Measurements from ENCODE around the gene CCN5.

DNA sequence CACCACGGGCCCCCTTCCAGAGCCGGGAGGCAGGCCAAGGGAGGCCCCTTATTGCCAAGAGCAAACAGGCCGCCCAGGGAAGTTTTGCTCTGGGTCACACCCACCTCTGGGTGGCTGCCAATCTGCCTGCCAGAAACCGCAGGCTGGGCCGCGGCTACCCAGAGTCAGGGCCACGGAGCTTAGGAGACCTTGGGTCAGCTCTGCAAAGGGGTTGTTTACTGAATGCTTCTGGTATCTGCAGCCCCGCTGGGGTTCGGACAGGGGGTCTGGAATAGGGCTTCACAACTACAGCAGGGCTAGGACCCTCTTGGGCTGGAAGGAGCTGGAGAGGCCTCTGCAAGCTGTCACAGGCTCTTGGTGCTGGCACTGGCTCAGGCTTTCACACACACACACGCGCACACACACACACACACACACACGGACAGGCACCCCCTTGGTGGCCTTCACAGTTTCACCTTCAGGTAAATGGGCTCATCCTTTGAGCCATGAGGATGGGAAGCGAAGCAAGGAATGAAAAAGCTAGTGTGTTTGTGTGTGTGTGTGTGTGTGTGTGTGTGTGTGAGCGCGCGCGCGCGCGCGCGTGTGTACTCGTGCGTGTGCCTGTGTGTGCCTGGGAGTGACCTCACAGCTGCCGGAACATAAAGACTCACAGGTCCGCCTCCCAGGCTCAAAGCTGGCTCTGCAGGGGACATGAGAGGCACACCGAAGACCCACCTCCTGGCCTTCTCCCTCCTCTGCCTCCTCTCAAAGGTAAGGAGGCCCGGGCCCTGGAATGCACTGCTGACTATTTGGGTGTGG lies at the start of gene CCN5:
- TF ChIP-seq SRF (IDR thresholded peaks at IDR 0.05; ENCODE audit: low read depth, low read length): no peak
- no peak for TF ChIP-seq EZH2 (IDR thresholded peaks at IDR 0.05; ENCODE audit: low read depth, low read length, severe bottlenecking)
- TF ChIP-seq, protein P1, sequence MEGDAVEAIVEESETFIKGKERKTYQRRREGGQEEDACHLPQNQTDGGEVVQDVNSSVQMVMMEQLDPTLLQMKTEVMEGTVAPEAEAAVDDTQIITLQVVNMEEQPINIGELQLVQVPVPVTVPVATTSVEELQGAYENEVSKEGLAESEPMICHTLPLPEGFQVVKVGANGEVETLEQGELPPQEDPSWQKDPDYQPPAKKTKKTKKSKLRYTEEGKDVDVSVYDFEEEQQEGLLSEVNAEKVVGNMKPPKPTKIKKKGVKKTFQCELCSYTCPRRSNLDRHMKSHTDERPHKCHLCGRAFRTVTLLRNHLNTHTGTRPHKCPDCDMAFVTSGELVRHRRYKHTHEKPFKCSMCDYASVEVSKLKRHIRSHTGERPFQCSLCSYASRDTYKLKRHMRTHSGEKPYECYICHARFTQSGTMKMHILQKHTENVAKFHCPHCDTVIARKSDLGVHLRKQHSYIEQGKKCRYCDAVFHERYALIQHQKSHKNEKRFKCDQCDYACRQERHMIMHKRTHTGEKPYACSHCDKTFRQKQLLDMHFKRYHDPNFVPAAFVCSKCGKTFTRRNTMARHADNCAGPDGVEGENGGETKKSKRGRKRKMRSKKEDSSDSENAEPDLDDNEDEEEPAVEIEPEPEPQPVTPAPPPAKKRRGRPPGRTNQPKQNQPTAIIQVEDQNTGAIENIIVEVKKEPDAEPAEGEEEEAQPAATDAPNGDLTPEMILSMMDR (IDR thresholded peaks at IDR 0.05; ENCODE audit: control extremely low read depth in 1 of 3, insufficient read depth in 1 of 3, low read depth in 1 of 3, low read length in 3 of 3): no peak
- TF ChIP-seq POLR2A (IDR thresholded peaks at IDR 0.05; ENCODE audit: control extremely low read depth in 1 of 2, low read depth in 2 of 2, low read length in 2 of 2): no peak
- no peak for TF ChIP-seq ASH2L (IDR thresholded peaks at IDR 0.05; ENCODE audit: low read length)
- no peak for TF ChIP-seq TAF1 (IDR thresholded peaks at IDR 0.05; ENCODE audit: low read depth, low read length)
- TF ChIP-seq EP300 (IDR thresholded peaks at IDR 0.05; ENCODE audit: borderline replicate concordance in 1 of 2, low read depth in 2 of 2, low read length in 2 of 2): no peak
- TF ChIP-seq GABPA (IDR thresholded peaks at IDR 0.05; ENCODE audit: borderline replicate concordance, insufficient read depth, low read length): no peak

All from H1 (cell line).